Keratinocyte (primary cell): Measurements from ENCODE around the gene LRRIQ1. TPM values are rescaled to one million over a fixed set of nuclear protein-coding genes. Genes with fewer than 3 reads are reported as not detected.

Experiments
- DNase-seq: peaks from one replicate; pipeline ENCODE4 v3.0.0-alpha.2; 2011; ENCODE audit warnings: low read depth, missing footprints, low spot score
- FAIRE-seq: peaks from 2 replicates; lab custom pipeline; 2011; peaks lifted over from hg19 to GRCh38; lab: Jason Lieb, UNC
- H2AFZ ChIP-seq: 2 replicates; pipeline ENCODE4 v1.6.0; 2012; ENCODE audit warnings: low read length, control low read depth, inconsistent platforms; ENCODE audit not compliant: control insufficient read depth
- H3K27ac ChIP-seq: 2 replicates; pipeline ENCODE4 v1.5.1; 2011; ENCODE audit warnings: low read length; ENCODE audit not compliant: control insufficient read depth, insufficient read depth
- H3K27me3 ChIP-seq: 3 replicates; pipeline ENCODE4 v1.6.0; 2011; ENCODE audit warnings: low read length; ENCODE audit not compliant: control insufficient read depth, insufficient read depth; ENCODE audit errors: extremely low read depth
- H3K36me3 ChIP-seq, 2 experiments: 2 replicates in 1 of 2; 3 replicates in 1 of 2; pipeline ENCODE4 v1.5.1; 2011; ENCODE audit warnings: low read length in 2 of 2, mild to moderate bottlenecking in 1 of 2; ENCODE audit not compliant: control insufficient read depth in 2 of 2, insufficient read depth in 2 of 2; ENCODE audit errors: extremely low read depth in 1 of 2
- H3K4me1 ChIP-seq: 3 replicates; pipeline ENCODE4 v1.5.1; 2011; ENCODE audit warnings: low read length; ENCODE audit not compliant: control insufficient read depth, insufficient read depth; ENCODE audit errors: extremely low read depth
- H3K4me2 ChIP-seq: 3 replicates; pipeline ENCODE4 v1.6.0; 2011; ENCODE audit warnings: low read depth, low read length; ENCODE audit not compliant: control insufficient read depth, insufficient read depth; ENCODE audit errors: extremely low read depth
- H3K4me3 ChIP-seq, 3 experiments: fragments of 200-600 bp in 1 of 3; sonication (generic) in 1 of 3; 2 replicates in 2 of 3; 3 replicates in 1 of 3; pipeline ENCODE4 v1.5.1; 2011 to 2016; ENCODE audit warnings: low read length in 3 of 3, mild to moderate bottlenecking in 3 of 3, control low read depth in 2 of 3, inconsistent platforms in 1 of 3, low read depth in 1 of 3, mixed read lengths in 1 of 3, mixed run types in 1 of 3, moderate library complexity in 1 of 3; ENCODE audit not compliant: control insufficient read depth in 2 of 3, insufficient read depth in 2 of 3; ENCODE audit errors: extremely low read depth in 1 of 3
- H3K79me2 ChIP-seq: 2 replicates; pipeline ENCODE4 v1.6.0; 2012; ENCODE audit warnings: low read length; ENCODE audit not compliant: control insufficient read depth, insufficient read depth
- H3K9ac ChIP-seq: 3 replicates; pipeline ENCODE4 v1.6.0; 2011; ENCODE audit warnings: low read length; ENCODE audit not compliant: control insufficient read depth, insufficient read depth; ENCODE audit errors: extremely low read depth
- H3K9me1 ChIP-seq: 3 replicates; pipeline ENCODE4 v1.6.0; 2011; ENCODE audit warnings: low read length; ENCODE audit not compliant: control insufficient read depth, insufficient read depth; ENCODE audit errors: extremely low read depth
- H3K9me3 ChIP-seq: 2 replicates; pipeline ENCODE4 v1.5.1; 2012; ENCODE audit warnings: low read depth, low read length; ENCODE audit not compliant: control insufficient read depth
- H4K20me1 ChIP-seq: 3 replicates; pipeline ENCODE4 v1.6.0; 2011; ENCODE audit warnings: low read length; ENCODE audit not compliant: control insufficient read depth, insufficient read depth; ENCODE audit errors: extremely low read depth
- CTCF ChIP-seq, 3 experiments: IDR thresholded peaks in 1 of 3; conservative IDR thresholded peaks in 1 of 3; optimal IDR thresholded peaks in 1 of 3; 2 replicates in 2 of 3; 3 replicates in 1 of 3; pipeline versions ENCODE3 to v1.5.1; 2011; ENCODE audit warnings: low read length in 3 of 3, mild to moderate bottlenecking in 3 of 3, moderate library complexity in 2 of 3, control low read depth in 1 of 3, inconsistent platforms in 1 of 3; ENCODE audit not compliant: insufficient read depth in 2 of 3; ENCODE audit errors: extremely low read depth in 1 of 3
- EZH2 ChIP-seq: IDR thresholded peaks from one replicate; pipeline ENCODE4 v1.6.1; 2012; ENCODE audit warnings: inconsistent platforms, mild to moderate bottlenecking, low read length, moderate library complexity
- dilution Hi-C: fragments of 300-500 bp; cut with MboI; formaldehyde crosslinking; loops from one replicate; pipeline ENCODE4 v1.7.0; 2020; ENCODE audit warnings: low sequenced_read_pairs; ENCODE audit not compliant: extremely low pct_ligation_motif_present
- polyA plus RNA-seq, 5 experiments: library from polyadenylated mRNA; depleted of rRNA in 3 of 5; stranded (reverse) in 3 of 5; stranded (forward) in 1 of 5; unstranded in 1 of 5; fragments of >200 nt; gene quantifications; 1 replicate in 1 of 5; 2 replicates in 3 of 5; 3 replicates in 1 of 5; pipeline versions ENCODE4 v1.2.1 to v1.2.3, GENCODE V29; 2011 to 2012; ENCODE audit warnings: missing spikeins in 2 of 5, low read depth in 1 of 5, low replicate concordance in 1 of 5

Gene LRRIQ1
- polyA plus RNA-seq, 1 donor (not counting 4 experiments of a cell fraction or from before 2014, with no cell fraction given) = 0.84 TPM

GRCh38 chr12:84994426-84994825, 41.7 kb upstream of the LRRIQ1 start:
- Histone ChIP-seq H3K36me3 (no peaks in the 10 kb centered on the region), H3K27ac (no peak overlapping the region), H3K4me1 (no peaks in the 10 kb centered on the region), H3K27me3 (no peaks in the 10 kb centered on the region), H2AFZ (no peak overlapping the region), H3K9me1 (no peaks in the 10 kb centered on the region), H3K79me2 (no peaks in the 10 kb centered on the region), H3K9me3 (no peaks in the 10 kb centered on the region), H4K20me1 (no peaks in the 10 kb centered on the region), H3K9ac (no peak overlapping the region), H3K4me3 (no peak overlapping the region), H3K4me2 (no peak overlapping the region)
- no peak for DNase-seq
- TF ChIP-seq CTCF (optimal IDR thresholded peaks at IDR 0.05 in 1 of 3, IDR thresholded peaks at IDR 0.05 in 1 of 3, conservative IDR thresholded peaks at IDR 0.05 in 1 of 3; ENCODE audit: extremely low read depth in 1 of 3, insufficient read depth in 2 of 3, low read length in 3 of 3) (no peak), EZH2 (no peak)
- dilution Hi-C loops = no loop called here
- FAIRE-seq = no peak

GRCh38 chr12:84995641-84996040, 40.5 kb upstream of the LRRIQ1 start:
- TF ChIP-seq CTCF (optimal IDR thresholded peaks at IDR 0.05 in 1 of 3, IDR thresholded peaks at IDR 0.05 in 1 of 3, conservative IDR thresholded peaks at IDR 0.05 in 1 of 3; ENCODE audit: extremely low read depth in 1 of 3, insufficient read depth in 2 of 3, low read length in 3 of 3) (no peak), EZH2 (no peak)
- Histone ChIP-seq H3K9me1 (no peaks in the 10 kb centered on the region), H2AFZ (no peak overlapping the region), H3K4me2 (no peak overlapping the region), H3K4me3 (no peak overlapping the region), H3K79me2 (no peaks in the 10 kb centered on the region), H4K20me1 (no peaks in the 10 kb centered on the region), H3K27ac (no peak overlapping the region), H3K9me3 (no peaks in the 10 kb centered on the region), H3K9ac (no peak overlapping the region), H3K36me3 (no peaks in the 10 kb centered on the region), H3K4me1 (no peaks in the 10 kb centered on the region), H3K27me3 (no peaks in the 10 kb centered on the region)
- dilution Hi-C loops = no loop called here
- no peak for DNase-seq
- no peak for FAIRE-seq
